Heart left ventricle (tissue), 16 donors: ENCODE results near the gene SLC38A5. TPM values are rescaled to one million over a fixed set of nuclear protein-coding genes. Genes with fewer than 3 reads are reported as not detected.

Experiments
- ATAC-seq, 4 donors: fragments of 200-7000 bp; cut with Tn5 transposase; one replicate each; pipeline ENCODE4 v1.9.1; 2020 to 2022; ENCODE audit warnings: moderate library complexity in 4 of 4, mild to moderate bottlenecking in 3 of 4, moderate number of reproducible peaks in 1 of 4
- DNase-seq, 5 donors: peaks; one replicate each; pipeline ENCODE4 v3.0.0-alpha.2; 2020
- H3K27ac ChIP-seq, 12 donors: fragments of 200-600 bp; sonication (generic) in 4 of 12; one replicate each; pipeline versions ENCODE4 v1.5.0 to v1.8.0; 2016 to 2022; ENCODE audit warnings: mild to moderate bottlenecking in 2 of 12
- H3K27me3 ChIP-seq, 9 donors: fragments of 200-600 bp; sonication (generic) in 2 of 9; one replicate each; pipeline versions ENCODE4 v1.5.1 to v1.8.0; 2016 to 2022; ENCODE audit warnings: mild to moderate bottlenecking in 3 of 9
- H3K36me3 ChIP-seq, 9 donors: fragments of 200-600 bp; sonication (generic) in 2 of 9; one replicate each; pipeline versions ENCODE4 v1.5.0 to v1.8.0; 2018 to 2022; ENCODE audit warnings: mild to moderate bottlenecking in 2 of 9
- H3K4me1 ChIP-seq, 12 donors: fragments of 200-600 bp; sonication (generic) in 4 of 12; one replicate each; pipeline versions ENCODE4 v1.5.0 to v1.8.0; 2016 to 2022; ENCODE audit warnings: mild to moderate bottlenecking in 3 of 12
- H3K4me3 ChIP-seq, 12 donors: fragments of 200-600 bp; sonication (generic) in 4 of 12; one replicate each; pipeline versions ENCODE4 v1.5.0 to v1.8.0; 2017 to 2022; ENCODE audit warnings: mild to moderate bottlenecking in 9 of 12, moderate library complexity in 4 of 12
- H3K9me3 ChIP-seq, 12 donors: fragments of 200-600 bp; sonication (generic) in 4 of 12; one replicate each; pipeline versions ENCODE4 v1.5.0 to v1.8.0; 2016 to 2022; ENCODE audit warnings: mild to moderate bottlenecking in 1 of 12
- CTCF ChIP-seq, 12 donors: fragments of 200-600 bp; sonication (generic) in 4 of 12; IDR thresholded peaks; one replicate each; pipeline versions ENCODE4 v1.5.0 to v1.8.0; 2018 to 2022; ENCODE audit warnings: antibody characterized with exemption in 12 of 12, mild to moderate bottlenecking in 5 of 12
- POLR2A ChIP-seq, 2 donors: fragments of 450-650 bp; IDR thresholded peaks; one replicate each; pipeline ENCODE4 v1.6.1; 2017; ENCODE audit warnings: antibody characterized with exemption in 2 of 2, mild to moderate bottlenecking in 2 of 2, moderate library complexity in 2 of 2
- WGBS, 4 donors: extraction: QIAGEN DNeasy Blood & Tissue Kit in 2 of 4; methylation state at CpG; one replicate each; pipeline versions ENCODE4 v1.1.5 to v1.1.7; 2013 to 2018; 5-methylcytosine and 5-hydroxymethylcytosine counted together
- intact Hi-C, 10 donors: fragments of 100-400 bp; cut with DNase I; formaldehyde crosslinking; loops; one replicate each; pipeline versions ENCODE4 v1.11.1 to v1.14.2; 2022
- polyA plus RNA-seq, 2 donors: library from polyadenylated mRNA; stranded (reverse); fragments of 200-250 nt; gene quantifications; one replicate each; pipeline ENCODE4 v1.2.3, GENCODE V29; 2013
- total RNA-seq, 9 donors: library from RNA; depleted of rRNA in 2 of 9; stranded (reverse); fragments of >200 nt in 2 of 9; fragmentation: NEBNext Ultra II Directional in 3 of 9; extraction: Animal tissue kit (Norgen Biotek cat#: 25700) in 3 of 9; gene quantifications; one replicate each; pipeline versions ENCODE4 v1.1.0 to v1.2.4, GENCODE V29; 2016 to 2023
- donor health status: ischemic (EF 13 %, LVEDD 7.1; RV severe dilation, severe dysfunction).
- donor health status: healthy with polysubstance abuse.
- donor health status: DM: no; HTN: yes; CAD: no.
- donor health status: DM: no; HTN: no; CAD: no.
- donor health status: ischemic (EF 25% LVEDD 6.9; RV normal size, moderate dysfunction).
- donor health status: ischemic (EF 25% LVEDD 5.7; RV mildly dilated, moderate dysfunction).
- donor health status: healthy.
- donor health status: DM: yes; HTN: yes; CAD: no.
- donor health status: ischemic (EF 35%, LVEDD 5.7; RV mildly dilated, moderate dysfunction).
- donor health status: nonischemic (EF 11% LVEDD 7.7; RV severe dilation, severe dysfunction).
- donor health status: DM: yes; HTN: yes; CAD: no.
- donor health status: PGD.
- donor health status: ischemic (EF 29% LVEDD 5.4; RV normal size, mild dysfunction).
- donor health status: nonischemic (EF 23%, LVEDD 6.1; RV moderate dilation, normal function).

The SLC38A5 gene
- total and polyA plus RNA-seq, 11 donors: 0.52 to 22.3 (median 1.8) TPM

- intact Hi-C loops: loop anchor here in 1 of 10 donors (10.0 kb wide), 1 partner anchor 399 kb away; the partner anchor contains the start of gene ZNF630
- WGBS, 4 donors: 67 to 76% (median 72%) methylated on average over 10 of the region's 10 CpGs
- ATAC-seq (no peak), DNase-seq (no peak)
- H3K4me3 ChIP-seq: no peak overlapping the region
- no peak overlapping the region for H3K27ac ChIP-seq
- peaks cover 0 to 3% (median 0%) of the 10 kb centered on the region in 9 donors for H3K27me3 ChIP-seq
- no peaks in the 10 kb centered on the region for H3K9me3 ChIP-seq
- H3K4me1 ChIP-seq: peaks cover 0 to 8% (median 0%) of the 10 kb centered on the region in 12 donors
- no peaks in the 10 kb centered on the region for H3K36me3 ChIP-seq
- TF ChIP-seq POLR2A (IDR thresholded peaks at IDR 0.05): no peak
Observed at GRCh38 chrX:48474127-48474526, 4.1 kb upstream of the SLC38A5 start.

GRCh38 chrX:48473704-48473990 lies 3.6 kb upstream of the SLC38A5 start:
- TF ChIP-seq CTCF (IDR thresholded peaks at IDR 0.05) (no peak), POLR2A (IDR thresholded peaks at IDR 0.05) (no peak)
- no peak for ATAC-seq
- Histone ChIP-seq H3K4me3 (no peak overlapping the region), H3K9me3 (no peaks in the 10 kb centered on the region), H3K27ac (no peak overlapping the region), H3K27me3 (peaks cover 0 to 8% (median 0%) of the 10 kb centered on the region in 9 donors), H3K4me1 (peaks cover 0 to 8% (median 0%) of the 10 kb centered on the region in 12 donors), H3K36me3 (no peaks in the 10 kb centered on the region)
- intact Hi-C loops: loop anchor here in 1 of 10 donors (10.0 kb wide), 1 partner anchor 399 kb away; the partner anchor contains the start of gene ZNF630
- no peak for DNase-seq
- 49 to 70% (median 63%) methylated on average over 9 of the region's 9 CpGs for WGBS, 4 donors

GRCh38 chrX:48472851-48473703 lies 3.0 kb upstream of the SLC38A5 start:
- WGBS, 4 donors: 43 to 67% (median 52%) methylated on average over 12 of the region's 12 CpGs
- TF ChIP-seq POLR2A (IDR thresholded peaks at IDR 0.05) (no peak), CTCF (IDR thresholded peaks at IDR 0.05) (no peak)
- intact Hi-C loops: loop anchor here in 1 of 10 donors (10.0 kb wide), 1 partner anchor 398 kb away; the partner anchor contains the start of gene ZNF630

GRCh38 chrX:48472225-48472624 lies 2.2 kb upstream of the SLC38A5 start:
- Histone ChIP-seq H3K9me3 (no peaks in the 10 kb centered on the region), H3K27me3 (peaks cover 0 to 8% (median 0%) of the 10 kb centered on the region in 9 donors), H3K36me3 (no peaks in the 10 kb centered on the region), H3K4me1 (peaks cover 0 to 8% (median 0%) of the 10 kb centered on the region in 12 donors), H3K27ac (no peak overlapping the region), H3K4me3 (no peak overlapping the region)
- TF ChIP-seq CTCF (IDR thresholded peaks at IDR 0.05) (no peak), POLR2A (IDR thresholded peaks at IDR 0.05) (no peak)
- DNase-seq (no peak), ATAC-seq (no peak)
- WGBS, 4 donors: 71 to 84% (median 77%) methylated on average over 9 of the region's 9 CpGs
- intact Hi-C loops: loop anchor here in 1 of 10 donors (10.0 kb wide), 1 partner anchor 397 kb away; the partner anchor contains the start of gene ZNF630

More at GRCh38 chrX:48472851-48473703, 3.0 kb upstream of the SLC38A5 start:
- Histone ChIP-seq H3K36me3 (no peaks in the 10 kb centered on the region), H3K9me3 (no peaks in the 10 kb centered on the region), H3K4me1 (peaks cover 0 to 8% (median 0%) of the 10 kb centered on the region in 12 donors), H3K27ac (no peak overlapping the region), H3K27me3 (peaks cover 0 to 8% (median 0%) of the 10 kb centered on the region in 9 donors), H3K4me3 (no peak overlapping the region)
- DNase-seq (no peak), ATAC-seq (no peak)
